Measurements from ENCODE around the gene TSKS. TPM values are rescaled to one million over a fixed set of nuclear protein-coding genes. Genes with fewer than 3 reads are reported as not detected.

The TSKS gene
- total RNA-seq, 5 donors from 2014 or later (not counting 1 experiment from before 2014, with no cell fraction given) = 0.23 to 4.1 (median 2.1) TPM

GRCh38 chr19:49779731-49780555 is 16.8 kb upstream of the TSKS start:
- CTCF ChIA-PET = no interaction called here
- 90% methylated on average over 10 of the region's 11 CpGs for WGBS (ENCODE audit: insufficient coverage)
- POLR2A ChIA-PET = no interaction called here
- peaks cover 12 to 25% (median 17%) of the 10 kb centered on the region in 3 donors for H3K4me1 Mint-ChIP-seq
- peaks cover 17 to 28% of the 10 kb centered on the region in 2 donors for H3K36me3 ChIP-seq (ENCODE audit: control insufficient read depth in 2 of 2, extremely low read depth in 1 of 2, insufficient read depth in 1 of 2, low read length in 1 of 2)
- no peaks in the 10 kb centered on the region for H3K27me3 Mint-ChIP-seq
- H3K4me1 ChIP-seq (ENCODE audit: control insufficient read depth in 1 of 2, extremely low read depth in 1 of 2, insufficient read depth in 2 of 2, low read length in 2 of 2) = peaks cover 0 to 13% of the 10 kb centered on the region in 2 experiments
- H3K27ac Mint-ChIP-seq = peak overlapping the region in 1 of 2 donors; percentile 33
- DNase-seq = no peak
- ATAC-seq (replicated peaks in 1 of 4) = no peak
- no peaks in the 10 kb centered on the region for H3K9me3 Mint-ChIP-seq
- no peaks in the 10 kb centered on the region for H3K9me3 ChIP-seq
- H3K27ac ChIP-seq (ENCODE audit: low read length) = no peak overlapping the region
- H3K4me3 Mint-ChIP-seq = peak overlapping the region in 1 of 3 donors; percentile 28
- H3K4me3 ChIP-seq (ENCODE audit: control insufficient read depth in 1 of 2, extremely low read depth in 1 of 2, low read length in 1 of 2) = no peak overlapping the region
- peaks cover 37% of the 10 kb centered on the region for H3K36me3 Mint-ChIP-seq
- H3K27me3 ChIP-seq (replicated peaks in 1 of 2; ENCODE audit: control insufficient read depth in 2 of 2, extremely low read depth in 1 of 2, insufficient read depth in 2 of 2, low read length in 1 of 2) = no peaks in the 10 kb centered on the region

- H3K27me3 ChIP-seq (replicated peaks in 1 of 2; ENCODE audit: control insufficient read depth in 2 of 2, extremely low read depth in 1 of 2, insufficient read depth in 2 of 2, low read length in 1 of 2) = no peaks in the 10 kb centered on the region
- 78% methylated on average over 4 of the region's 6 CpGs for WGBS (ENCODE audit: insufficient coverage)
- no peaks in the 10 kb centered on the region for H3K9me3 ChIP-seq
- H3K4me3 Mint-ChIP-seq = no peak overlapping the region
- no peaks in the 10 kb centered on the region for H3K9me3 Mint-ChIP-seq
- CTCF ChIA-PET = no interaction called here
- DNase-seq (no peak), ATAC-seq (replicated peaks in 1 of 4) (no peak)
- H3K4me1 ChIP-seq (ENCODE audit: control insufficient read depth in 1 of 2, extremely low read depth in 1 of 2, insufficient read depth in 2 of 2, low read length in 2 of 2) = peaks cover 0 to 19% of the 10 kb centered on the region in 2 experiments
- H3K4me1 Mint-ChIP-seq = peaks cover 23 to 35% (median 25%) of the 10 kb centered on the region in 3 donors
- no peaks in the 10 kb centered on the region for H3K27me3 Mint-ChIP-seq
- H3K4me3 ChIP-seq (ENCODE audit: control insufficient read depth in 1 of 2, extremely low read depth in 1 of 2, low read length in 1 of 2) = no peak overlapping the region
- H3K27ac ChIP-seq (ENCODE audit: low read length) = no peak overlapping the region
- H3K27ac Mint-ChIP-seq = no peak overlapping the region
- peaks cover 6 to 18% of the 10 kb centered on the region in 2 donors for H3K36me3 ChIP-seq (ENCODE audit: control insufficient read depth in 2 of 2, extremely low read depth in 1 of 2, insufficient read depth in 1 of 2, low read length in 1 of 2)
- POLR2A ChIA-PET = no interaction called here
- peaks cover 38% of the 10 kb centered on the region for H3K36me3 Mint-ChIP-seq
These were observed 13.3 kb upstream of the TSKS start for GRCh38 chr19:49776371-49776764.

- ATAC-seq (replicated peaks in 1 of 4) = peak in 2 of 4 experiments; percentile 29 to 38
These were observed 12.8 kb upstream of the TSKS start for GRCh38 chr19:49775742-49776370.

GRCh38 chr19:49774969-49775368 is 11.9 kb upstream of the TSKS start:
- Mint-ChIP-seq H3K36me3 (peaks cover 30% of the 10 kb centered on the region), H3K4me1 (peaks cover 20 to 29% (median 25%) of the 10 kb centered on the region in 3 donors), H3K9me3 (no peaks in the 10 kb centered on the region), H3K27me3 (no peaks in the 10 kb centered on the region), H3K4me3 (no peak overlapping the region), H3K27ac (no peak overlapping the region)
- H3K9me3 ChIP-seq = no peaks in the 10 kb centered on the region
- no peak overlapping the region for H3K4me3 ChIP-seq (ENCODE audit: control insufficient read depth in 1 of 2, extremely low read depth in 1 of 2, low read length in 1 of 2)
- peaks cover 6 to 22% of the 10 kb centered on the region in 2 donors for H3K36me3 ChIP-seq (ENCODE audit: control insufficient read depth in 2 of 2, extremely low read depth in 1 of 2, insufficient read depth in 1 of 2, low read length in 1 of 2)
- H3K27me3 ChIP-seq (replicated peaks in 1 of 2; ENCODE audit: control insufficient read depth in 2 of 2, extremely low read depth in 1 of 2, insufficient read depth in 2 of 2, low read length in 1 of 2) = no peaks in the 10 kb centered on the region
- H3K27ac ChIP-seq (ENCODE audit: low read length) = no peak overlapping the region
- WGBS (ENCODE audit: insufficient coverage) = 95% methylated on average over 4 of the region's 8 CpGs
- POLR2A ChIA-PET = no interaction called here
- DNase-seq (no peak), ATAC-seq (replicated peaks in 1 of 4) (no peak)
- peaks cover 0 to 19% of the 10 kb centered on the region in 2 experiments for H3K4me1 ChIP-seq (ENCODE audit: control insufficient read depth in 1 of 2, extremely low read depth in 1 of 2, insufficient read depth in 2 of 2, low read length in 2 of 2)
- CTCF ChIA-PET = no interaction called here

More at GRCh38 chr19:49775742-49776370, 12.8 kb upstream of the TSKS start:
- H3K4me1 ChIP-seq (ENCODE audit: control insufficient read depth in 1 of 2, extremely low read depth in 1 of 2, insufficient read depth in 2 of 2, low read length in 2 of 2) = peaks cover 0 to 19% of the 10 kb centered on the region in 2 experiments
- Mint-ChIP-seq H3K4me3 (no peak overlapping the region), H3K4me1 (peaks cover 21 to 31% (median 23%) of the 10 kb centered on the region in 3 donors), H3K27me3 (no peaks in the 10 kb centered on the region), H3K27ac (no peak overlapping the region), H3K36me3 (peaks cover 34% of the 10 kb centered on the region), H3K9me3 (no peaks in the 10 kb centered on the region)
- 93% methylated on average over 18 of the region's 20 CpGs for WGBS (ENCODE audit: insufficient coverage)
- DNase-seq = no peak
- H3K27me3 ChIP-seq (replicated peaks in 1 of 2; ENCODE audit: control insufficient read depth in 2 of 2, extremely low read depth in 1 of 2, insufficient read depth in 2 of 2, low read length in 1 of 2) = no peaks in the 10 kb centered on the region
- H3K9me3 ChIP-seq = no peaks in the 10 kb centered on the region
- POLR2A ChIA-PET = no interaction called here
- peaks cover 6 to 20% of the 10 kb centered on the region in 2 donors for H3K36me3 ChIP-seq (ENCODE audit: control insufficient read depth in 2 of 2, extremely low read depth in 1 of 2, insufficient read depth in 1 of 2, low read length in 1 of 2)
- H3K27ac ChIP-seq (ENCODE audit: low read length) = no peak overlapping the region
- no peak overlapping the region for H3K4me3 ChIP-seq (ENCODE audit: control insufficient read depth in 1 of 2, extremely low read depth in 1 of 2, low read length in 1 of 2)
- CTCF ChIA-PET = no interaction called here

- Histone ChIP-seq H3K27me3 (replicated peaks in 1 of 2; ENCODE audit: control insufficient read depth in 2 of 2, extremely low read depth in 1 of 2, insufficient read depth in 2 of 2, low read length in 1 of 2) (no peaks in the 10 kb centered on the region), H3K9me3 (no peaks in the 10 kb centered on the region), H3K4me1 (ENCODE audit: control insufficient read depth in 1 of 2, extremely low read depth in 1 of 2, insufficient read depth in 2 of 2, low read length in 2 of 2) (peaks cover 0 to 29% of the 10 kb centered on the region in 2 experiments), H3K36me3 (ENCODE audit: control insufficient read depth in 2 of 2, extremely low read depth in 1 of 2, insufficient read depth in 1 of 2, low read length in 1 of 2) (peaks cover 6 to 18% of the 10 kb centered on the region in 2 donors), H3K4me3 (ENCODE audit: control insufficient read depth in 1 of 2, extremely low read depth in 1 of 2, low read length in 1 of 2) (no peak overlapping the region), H3K27ac (ENCODE audit: low read length) (no peak overlapping the region)
- Mint-ChIP-seq H3K36me3 (peaks cover 26% of the 10 kb centered on the region), H3K9me3 (no peaks in the 10 kb centered on the region), H3K27me3 (no peaks in the 10 kb centered on the region), H3K4me1 (peaks cover 28 to 33% (median 31%) of the 10 kb centered on the region in 3 donors), H3K27ac (no peak overlapping the region), H3K4me3 (no peak overlapping the region)
- DNase-seq = no peak
- POLR2A ChIA-PET = no interaction called here
- CTCF ChIA-PET = no interaction called here
- WGBS (ENCODE audit: insufficient coverage) = 97% methylated on average over 6 of the region's 8 CpGs
- ATAC-seq (replicated peaks in 1 of 4) = no peak
These were observed 10.7 kb upstream of the TSKS start for GRCh38 chr19:49773663-49774350.

GRCh38 chr19:49772850-49773432 is 9.8 kb upstream of the TSKS start:
- Histone ChIP-seq H3K27ac (ENCODE audit: low read length) (no peak overlapping the region), H3K4me1 (ENCODE audit: control insufficient read depth in 1 of 2, extremely low read depth in 1 of 2, insufficient read depth in 2 of 2, low read length in 2 of 2) (peaks cover 1 to 38% of the 10 kb centered on the region in 2 experiments), H3K9me3 (no peaks in the 10 kb centered on the region), H3K4me3 (ENCODE audit: control insufficient read depth in 1 of 2, extremely low read depth in 1 of 2, low read length in 1 of 2) (no peak overlapping the region), H3K36me3 (ENCODE audit: control insufficient read depth in 2 of 2, extremely low read depth in 1 of 2, insufficient read depth in 1 of 2, low read length in 1 of 2) (peaks cover 6 to 18% of the 10 kb centered on the region in 2 donors), H3K27me3 (replicated peaks in 1 of 2; ENCODE audit: control insufficient read depth in 2 of 2, extremely low read depth in 1 of 2, insufficient read depth in 2 of 2, low read length in 1 of 2) (no peaks in the 10 kb centered on the region)
- WGBS (ENCODE audit: insufficient coverage) = 94% methylated on average over 8 of the region's 10 CpGs
- ChIA-PET CTCF (no interaction called here), POLR2A (no interaction called here)
- DNase-seq (no peak), ATAC-seq (replicated peaks in 1 of 4) (no peak)
- no peaks in the 10 kb centered on the region for H3K27me3 Mint-ChIP-seq
- no peak overlapping the region for H3K4me3 Mint-ChIP-seq
- peaks cover 37 to 41% (median 39%) of the 10 kb centered on the region in 3 donors for H3K4me1 Mint-ChIP-seq
- no peak overlapping the region for H3K27ac Mint-ChIP-seq
- H3K9me3 Mint-ChIP-seq = no peaks in the 10 kb centered on the region
- peaks cover 26% of the 10 kb centered on the region for H3K36me3 Mint-ChIP-seq
